Effector CD4-positive, alpha-beta T cell (primary cell): ENCODE data around the gene GAGE12H. TPM values are rescaled to one million over a fixed set of nuclear protein-coding genes. Genes with fewer than 3 reads are reported as not detected.
A peak's percentile ranks its signal among the peaks of the same experiment; 100 is the strongest.
"Not testable (repeated sequence)": the region's sequence is repeated elsewhere in the genome, so short reads cannot be mapped to it uniquely, and the experiment has no call there.

ENCODE experiments used
- DNase-seq: peaks from one replicate; pipeline ENCODE4 v3.0.0-alpha.2; 2020
- total RNA-seq: gene quantifications from one replicate; lab custom pipeline; 2026; lab: John Stamatoyannopoulos, UW

GAGE12H gene, protein sequence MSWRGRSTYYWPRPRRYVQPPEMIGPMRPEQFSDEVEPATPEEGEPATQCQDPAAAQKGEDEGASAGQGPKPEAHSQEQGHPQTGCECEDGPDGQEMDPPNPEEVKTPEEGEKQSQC
- total RNA-seq = not detected

DNA sequence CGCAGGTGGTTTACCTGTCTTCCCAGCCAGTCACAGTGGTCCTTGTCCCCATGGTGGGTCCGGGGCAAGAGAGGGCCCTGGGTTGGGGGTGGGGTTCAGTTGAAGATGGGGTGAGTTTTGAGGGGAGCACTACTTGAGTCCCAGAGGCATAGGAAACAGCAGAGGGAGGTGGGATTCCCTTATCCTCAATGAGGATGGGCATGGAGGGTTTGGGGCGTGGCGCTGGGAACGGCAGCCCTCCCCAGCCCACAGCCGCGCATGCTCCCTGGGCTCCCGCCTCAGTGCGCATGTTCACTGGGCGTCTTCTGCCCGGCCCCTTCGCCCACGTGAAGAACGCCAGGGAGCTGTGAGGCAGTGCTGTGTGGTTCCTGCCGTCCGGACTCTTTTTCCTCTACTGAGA lies at the start of gene GAGE12H:
GAGE12H (plus strand) TSS at position 301 of the 400 bp plus-strand sequence. CDS start 1,155 bp downstream, outside the sequence.
- DNase-seq = not testable (repeated sequence)

DNA sequence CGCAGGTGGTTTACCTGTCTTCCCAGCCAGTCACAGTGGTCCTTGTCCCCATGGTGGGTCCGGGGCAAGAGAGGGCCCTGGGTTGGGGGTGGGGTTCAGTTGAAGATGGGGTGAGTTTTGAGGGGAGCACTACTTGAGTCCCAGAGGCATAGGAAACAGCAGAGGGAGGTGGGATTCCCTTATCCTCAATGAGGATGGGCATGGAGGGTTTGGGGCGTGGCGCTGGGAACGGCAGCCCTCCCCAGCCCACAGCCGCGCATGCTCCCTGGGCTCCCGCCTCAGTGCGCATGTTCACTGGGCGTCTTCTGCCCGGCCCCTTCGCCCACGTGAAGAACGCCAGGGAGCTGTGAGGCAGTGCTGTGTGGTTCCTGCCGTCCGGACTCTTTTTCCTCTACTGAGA lies 47.9 kb upstream of the GAGE12H start, which contains the start of gene GAGE12C:
GAGE12C (plus strand) TSS at position 301 of the 400 bp plus-strand sequence. CDS start 1,155 bp downstream, outside the sequence.
- not testable (repeated sequence) for DNase-seq

DNA sequence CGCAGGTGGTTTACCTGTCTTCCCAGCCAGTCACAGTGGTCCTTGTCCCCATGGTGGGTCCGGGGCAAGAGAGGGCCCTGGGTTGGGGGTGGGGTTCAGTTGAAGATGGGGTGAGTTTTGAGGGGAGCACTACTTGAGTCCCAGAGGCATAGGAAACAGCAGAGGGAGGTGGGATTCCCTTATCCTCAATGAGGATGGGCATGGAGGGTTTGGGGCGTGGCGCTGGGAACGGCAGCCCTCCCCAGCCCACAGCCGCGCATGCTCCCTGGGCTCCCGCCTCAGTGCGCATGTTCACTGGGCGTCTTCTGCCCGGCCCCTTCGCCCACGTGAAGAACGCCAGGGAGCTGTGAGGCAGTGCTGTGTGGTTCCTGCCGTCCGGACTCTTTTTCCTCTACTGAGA lies 38.3 kb upstream of the GAGE12H start, which contains the start of gene GAGE12D:
GAGE12D (plus strand) TSS at position 301 of the 400 bp plus-strand sequence. CDS start 1,155 bp downstream, outside the sequence.
- DNase-seq = not testable (repeated sequence)

DNA sequence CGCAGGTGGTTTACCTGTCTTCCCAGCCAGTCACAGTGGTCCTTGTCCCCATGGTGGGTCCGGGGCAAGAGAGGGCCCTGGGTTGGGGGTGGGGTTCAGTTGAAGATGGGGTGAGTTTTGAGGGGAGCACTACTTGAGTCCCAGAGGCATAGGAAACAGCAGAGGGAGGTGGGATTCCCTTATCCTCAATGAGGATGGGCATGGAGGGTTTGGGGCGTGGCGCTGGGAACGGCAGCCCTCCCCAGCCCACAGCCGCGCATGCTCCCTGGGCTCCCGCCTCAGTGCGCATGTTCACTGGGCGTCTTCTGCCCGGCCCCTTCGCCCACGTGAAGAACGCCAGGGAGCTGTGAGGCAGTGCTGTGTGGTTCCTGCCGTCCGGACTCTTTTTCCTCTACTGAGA lies 28.8 kb upstream of the GAGE12H start, which contains the start of gene GAGE12E:
GAGE12E (plus strand) TSS at position 301 of the 400 bp plus-strand sequence. CDS start 1,155 bp downstream, outside the sequence.
- DNase-seq = not testable (repeated sequence)

DNA sequence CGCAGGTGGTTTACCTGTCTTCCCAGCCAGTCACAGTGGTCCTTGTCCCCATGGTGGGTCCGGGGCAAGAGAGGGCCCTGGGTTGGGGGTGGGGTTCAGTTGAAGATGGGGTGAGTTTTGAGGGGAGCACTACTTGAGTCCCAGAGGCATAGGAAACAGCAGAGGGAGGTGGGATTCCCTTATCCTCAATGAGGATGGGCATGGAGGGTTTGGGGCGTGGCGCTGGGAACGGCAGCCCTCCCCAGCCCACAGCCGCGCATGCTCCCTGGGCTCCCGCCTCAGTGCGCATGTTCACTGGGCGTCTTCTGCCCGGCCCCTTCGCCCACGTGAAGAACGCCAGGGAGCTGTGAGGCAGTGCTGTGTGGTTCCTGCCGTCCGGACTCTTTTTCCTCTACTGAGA lies 19.2 kb upstream of the GAGE12H start, which contains the start of gene GAGE12F:
GAGE12F (plus strand) TSS at position 301 of the 400 bp plus-strand sequence. CDS start 1,155 bp downstream, outside the sequence.
- DNase-seq = not testable (repeated sequence)

DNA sequence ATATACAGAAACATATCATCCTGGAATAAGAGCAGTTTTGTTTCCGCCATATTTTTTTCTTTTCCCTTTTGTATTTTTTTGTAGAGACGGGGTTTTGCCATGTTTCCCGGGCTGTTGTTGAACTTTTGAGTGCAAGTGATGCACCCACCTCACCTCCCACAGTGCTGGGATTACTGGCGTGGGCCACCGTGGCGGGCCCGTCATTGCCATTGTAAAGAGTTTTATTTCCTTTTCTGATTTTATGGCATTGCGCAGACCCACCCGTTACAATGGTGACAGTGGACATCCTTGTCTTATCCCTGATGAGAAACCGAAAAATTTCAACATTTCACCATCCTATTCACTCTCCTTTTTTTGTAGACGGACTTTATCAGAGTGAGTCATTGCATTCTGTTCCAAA lies 11.0 kb upstream of the GAGE12H start:
- not testable (repeated sequence) for DNase-seq

DNA sequence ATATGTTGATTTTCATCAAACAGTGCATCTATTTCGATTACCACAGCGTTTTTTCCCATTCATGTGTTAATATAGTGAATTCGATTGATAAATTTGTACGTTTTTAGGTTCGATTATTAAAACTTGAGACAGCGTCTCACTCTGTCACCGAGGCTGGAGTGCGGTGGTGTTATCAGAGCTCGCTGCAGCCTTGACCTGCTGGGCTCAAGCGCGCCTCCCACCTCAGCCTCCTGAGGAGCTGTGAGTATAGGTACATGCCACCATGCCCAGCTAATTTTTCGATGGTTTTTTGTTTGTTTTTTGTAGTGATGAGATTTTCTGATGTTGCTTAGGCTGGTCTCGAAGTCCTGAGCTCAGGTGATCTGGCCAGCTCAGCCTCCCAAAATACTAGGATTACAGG lies 10.6 kb upstream of the GAGE12H start:
- DNase-seq = not testable (repeated sequence)

DNA sequence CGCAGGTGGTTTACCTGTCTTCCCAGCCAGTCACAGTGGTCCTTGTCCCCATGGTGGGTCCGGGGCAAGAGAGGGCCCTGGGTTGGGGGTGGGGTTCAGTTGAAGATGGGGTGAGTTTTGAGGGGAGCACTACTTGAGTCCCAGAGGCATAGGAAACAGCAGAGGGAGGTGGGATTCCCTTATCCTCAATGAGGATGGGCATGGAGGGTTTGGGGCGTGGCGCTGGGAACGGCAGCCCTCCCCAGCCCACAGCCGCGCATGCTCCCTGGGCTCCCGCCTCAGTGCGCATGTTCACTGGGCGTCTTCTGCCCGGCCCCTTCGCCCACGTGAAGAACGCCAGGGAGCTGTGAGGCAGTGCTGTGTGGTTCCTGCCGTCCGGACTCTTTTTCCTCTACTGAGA lies 9.6 kb upstream of the GAGE12H start, which contains the start of gene GAGE12G:
GAGE12G (plus strand) TSS at position 301 of the 400 bp plus-strand sequence. CDS start 1,155 bp downstream, outside the sequence.
- not testable (repeated sequence) for DNase-seq

DNA sequence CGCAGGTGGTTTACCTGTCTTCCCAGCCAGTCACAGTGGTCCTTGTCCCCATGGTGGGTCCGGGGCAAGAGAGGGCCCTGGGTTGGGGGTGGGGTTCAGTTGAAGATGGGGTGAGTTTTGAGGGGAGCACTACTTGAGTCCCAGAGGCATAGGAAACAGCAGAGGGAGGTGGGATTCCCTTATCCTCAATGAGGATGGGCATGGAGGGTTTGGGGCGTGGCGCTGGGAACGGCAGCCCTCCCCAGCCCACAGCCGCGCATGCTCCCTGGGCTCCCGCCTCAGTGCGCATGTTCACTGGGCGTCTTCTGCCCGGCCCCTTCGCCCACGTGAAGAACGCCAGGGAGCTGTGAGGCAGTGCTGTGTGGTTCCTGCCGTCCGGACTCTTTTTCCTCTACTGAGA lies 9.4 kb downstream of the GAGE12H start, which contains the start of gene GAGE2A:
GAGE2A (plus strand) TSS at position 301 of the 400 bp plus-strand sequence. CDS start 1,155 bp downstream, outside the sequence.
- DNase-seq = not testable (repeated sequence)

DNA sequence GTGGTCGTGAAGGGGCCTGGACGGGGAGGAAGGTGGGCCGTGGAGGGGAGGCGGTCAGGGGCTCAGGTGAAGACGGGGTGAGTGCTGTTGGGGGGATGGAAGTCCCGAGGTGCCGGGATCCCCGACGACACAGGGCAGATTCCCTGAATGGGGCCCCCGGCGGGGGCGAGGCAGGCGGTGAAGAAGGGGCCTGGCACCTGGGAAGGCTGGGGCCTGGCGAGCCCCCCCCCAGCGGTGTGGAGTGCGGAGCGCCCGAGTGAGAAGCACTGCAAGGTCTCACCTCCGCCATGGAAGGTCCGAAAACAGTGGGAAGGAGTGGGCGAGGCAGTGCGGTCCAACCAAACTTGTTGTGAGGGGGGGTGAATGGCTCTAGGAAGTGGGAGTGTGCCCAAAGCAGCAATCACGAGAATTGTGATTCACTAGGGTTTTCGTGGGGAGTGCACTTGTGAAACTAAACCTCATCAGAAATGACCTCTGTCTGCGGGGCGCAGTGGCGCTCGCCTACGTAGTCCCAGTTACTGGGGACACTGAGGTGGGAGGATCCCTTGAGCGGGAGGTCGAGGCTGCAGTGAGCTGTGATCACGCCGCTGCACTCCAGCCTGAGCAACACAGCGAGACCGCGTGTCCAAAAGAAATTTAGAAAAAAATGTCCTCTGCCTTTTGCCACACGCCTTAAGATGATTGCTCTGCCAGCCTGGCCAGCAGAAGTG lies 10.2 kb downstream of the GAGE12H start:
- DNase-seq = peak; percentile 15

DNA sequence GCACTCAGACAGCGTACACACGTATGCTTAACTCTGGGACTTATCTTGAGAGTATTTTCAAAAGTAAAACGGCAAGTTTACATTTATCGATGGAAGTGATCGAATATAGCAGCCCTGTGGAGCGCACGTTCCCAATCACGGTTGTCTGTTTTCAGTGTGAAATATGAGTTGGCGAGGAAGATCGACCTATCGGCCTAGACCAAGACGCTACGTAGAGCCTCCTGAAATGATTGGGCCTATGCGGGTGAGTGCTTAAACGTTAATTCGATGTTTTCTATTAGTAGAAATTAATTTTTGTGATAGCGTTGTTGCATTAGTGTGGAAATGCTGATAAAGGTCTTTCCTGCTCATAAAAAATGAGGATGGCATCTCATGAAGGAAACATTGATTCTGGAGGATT lies 10.7 kb downstream of the GAGE12H start:
- DNase-seq = not testable (repeated sequence)

DNA sequence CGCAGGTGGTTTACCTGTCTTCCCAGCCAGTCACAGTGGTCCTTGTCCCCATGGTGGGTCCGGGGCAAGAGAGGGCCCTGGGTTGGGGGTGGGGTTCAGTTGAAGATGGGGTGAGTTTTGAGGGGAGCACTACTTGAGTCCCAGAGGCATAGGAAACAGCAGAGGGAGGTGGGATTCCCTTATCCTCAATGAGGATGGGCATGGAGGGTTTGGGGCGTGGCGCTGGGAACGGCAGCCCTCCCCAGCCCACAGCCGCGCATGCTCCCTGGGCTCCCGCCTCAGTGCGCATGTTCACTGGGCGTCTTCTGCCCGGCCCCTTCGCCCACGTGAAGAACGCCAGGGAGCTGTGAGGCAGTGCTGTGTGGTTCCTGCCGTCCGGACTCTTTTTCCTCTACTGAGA lies 19.0 kb downstream of the GAGE12H start, which contains the start of gene GAGE1:
GAGE1 (plus strand) TSS at position 301 of the 400 bp plus-strand sequence. CDS start 1,155 bp downstream, outside the sequence.
- DNase-seq = not testable (repeated sequence)

DNA sequence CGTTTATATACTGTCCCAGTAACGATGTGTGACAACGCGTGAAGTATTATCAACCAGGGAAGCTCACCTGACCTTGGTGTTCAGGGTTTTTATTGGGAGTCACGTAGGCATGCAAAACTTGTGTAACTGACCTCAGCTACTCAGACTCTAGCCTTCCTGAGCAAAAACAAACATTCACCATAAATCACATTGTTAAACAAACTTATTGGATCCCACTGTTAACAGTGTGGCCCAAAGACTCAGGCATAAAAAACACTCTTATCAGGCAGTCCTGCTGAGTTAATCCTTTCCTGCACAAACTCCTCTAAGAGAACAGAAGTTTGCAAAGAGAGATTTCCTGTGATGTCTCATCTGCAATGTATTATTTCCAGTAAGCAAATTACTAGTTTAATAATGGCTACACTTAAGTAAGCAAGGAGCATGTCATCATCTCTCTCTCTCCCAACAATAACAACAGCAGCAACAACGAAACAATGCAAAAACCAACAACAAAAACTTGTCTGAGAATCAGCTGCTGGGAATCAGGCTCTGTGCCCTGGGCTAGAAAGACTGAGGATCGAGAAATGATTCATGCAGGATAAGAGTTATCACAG lies 31.1 kb downstream of the GAGE12H start:
- DNase-seq = no peak

DNA sequence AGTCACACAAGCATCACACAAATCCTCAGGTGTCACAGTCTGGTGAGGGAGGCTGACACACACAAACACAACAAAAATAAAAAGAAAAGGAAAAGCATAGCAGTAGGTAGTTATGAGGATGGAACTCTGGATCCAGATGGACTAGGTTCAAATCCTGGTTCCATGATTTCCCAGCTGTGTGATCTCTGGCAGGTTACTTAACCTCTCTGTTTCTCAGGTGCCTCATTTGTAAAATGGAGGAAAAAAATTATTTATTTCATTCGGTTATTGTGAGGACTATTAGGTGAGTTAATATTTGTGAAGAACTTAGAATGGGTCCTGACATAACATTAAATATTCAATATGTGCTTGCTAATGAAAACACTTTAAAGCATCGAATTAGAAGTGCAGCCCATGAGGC lies 38.8 kb downstream of the GAGE12H start:
- DNase-seq = no peak

DNA sequence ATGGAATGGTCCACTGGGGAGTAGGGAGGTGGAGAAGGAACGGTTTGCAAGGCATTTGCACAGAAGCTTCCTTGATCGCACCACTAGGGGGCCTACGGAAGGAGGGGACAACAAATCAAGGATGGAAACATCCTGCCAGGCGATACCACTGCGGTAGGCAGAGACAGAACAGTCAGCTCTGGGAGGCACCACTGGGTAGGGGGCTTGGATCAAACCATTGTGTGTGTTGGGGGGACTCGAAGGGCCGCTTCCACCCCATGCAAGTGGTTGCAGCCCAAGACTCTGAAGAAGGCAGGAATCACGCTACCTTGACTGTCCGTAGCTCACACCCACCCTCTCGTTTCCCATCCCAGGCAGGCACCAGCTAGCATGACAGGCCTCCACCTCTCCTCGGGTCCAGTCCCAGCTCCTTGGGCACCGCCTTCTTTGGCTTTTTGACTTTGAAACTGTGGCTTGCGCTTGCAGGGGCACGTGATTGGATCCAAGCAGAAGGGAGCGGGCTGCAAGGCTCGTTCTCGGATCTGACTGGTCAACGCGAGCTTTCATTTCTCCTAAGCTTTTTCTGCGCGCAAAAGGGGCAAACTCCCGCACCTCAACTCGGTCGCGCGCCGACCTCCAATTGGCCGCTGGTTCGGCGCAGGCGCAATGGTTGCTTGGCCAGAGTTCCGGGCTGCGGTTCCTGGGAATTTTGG lies 47.5 kb downstream of the GAGE12H start:
- DNase-seq = no peak
